ENCODE results near the gene PRICKLE1. TPM values are rescaled to one million over a fixed set of nuclear protein-coding genes. Genes with fewer than 3 reads are reported as not detected.
A peak's percentile ranks its signal among the peaks of the same experiment; 100 is the strongest.
"Not testable (repeated sequence)": the region's sequence is repeated elsewhere in the genome, so short reads cannot be mapped to it uniquely, and the experiment has no call there.

Gene PRICKLE1
- total RNA-seq, 4 donors from 2014 or later: 5.9 to 61.4 (median 28.4) TPM

DNA sequence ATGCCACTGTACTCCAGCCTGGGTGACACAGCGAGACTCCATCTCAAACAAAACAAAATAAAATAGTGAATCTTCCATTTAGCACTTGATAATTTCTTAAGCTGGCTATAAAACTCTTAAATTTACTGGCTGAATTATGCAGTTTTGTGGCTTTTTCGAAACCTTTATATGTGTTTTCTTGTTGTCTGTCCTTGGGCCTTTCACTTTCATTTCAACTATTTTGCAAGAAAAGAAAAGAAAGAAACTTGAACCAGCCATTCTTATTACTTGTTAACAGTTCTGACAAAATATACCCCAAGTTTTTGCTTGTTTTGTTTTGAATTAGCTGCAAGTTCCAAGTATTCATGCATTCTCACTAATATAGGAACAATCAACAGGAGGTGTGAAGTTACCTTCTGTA lies 42.8 kb downstream of the PRICKLE1 start:
- intact Hi-C loops (cut with DNase I; ENCODE audit: low total_unique reads): no loop called here
- peak overlapping the region in 1 of 2 donors; percentile 33 for H3K27ac ChIP-seq

DNA sequence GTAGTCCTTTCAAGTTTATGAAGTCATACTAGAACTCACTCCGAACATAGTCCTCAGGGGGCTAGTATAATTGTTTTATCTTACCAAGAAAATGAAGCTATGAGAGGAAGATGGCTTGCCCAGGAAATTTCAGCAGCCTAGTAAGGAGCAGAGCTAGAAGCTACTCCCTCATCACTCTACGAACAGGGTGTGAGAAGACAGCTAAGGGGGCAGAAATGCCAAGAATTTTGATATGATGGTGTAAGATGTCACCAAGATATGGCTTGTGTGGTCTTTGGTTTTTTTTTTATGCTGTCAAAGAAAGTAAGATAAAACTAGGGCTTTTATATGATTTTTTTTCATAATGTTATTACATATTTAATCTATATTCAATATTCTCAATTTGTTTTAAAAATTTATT lies 47.6 kb downstream of the PRICKLE1 start:
- no peak overlapping the region for H3K27ac ChIP-seq
- H3K9me3 ChIP-seq: no peaks in the 10 kb centered on the region
- TF ChIP-seq POLR2A (IDR thresholded peaks at IDR 0.05): no peak
- TF ChIP-seq, protein P1, sequence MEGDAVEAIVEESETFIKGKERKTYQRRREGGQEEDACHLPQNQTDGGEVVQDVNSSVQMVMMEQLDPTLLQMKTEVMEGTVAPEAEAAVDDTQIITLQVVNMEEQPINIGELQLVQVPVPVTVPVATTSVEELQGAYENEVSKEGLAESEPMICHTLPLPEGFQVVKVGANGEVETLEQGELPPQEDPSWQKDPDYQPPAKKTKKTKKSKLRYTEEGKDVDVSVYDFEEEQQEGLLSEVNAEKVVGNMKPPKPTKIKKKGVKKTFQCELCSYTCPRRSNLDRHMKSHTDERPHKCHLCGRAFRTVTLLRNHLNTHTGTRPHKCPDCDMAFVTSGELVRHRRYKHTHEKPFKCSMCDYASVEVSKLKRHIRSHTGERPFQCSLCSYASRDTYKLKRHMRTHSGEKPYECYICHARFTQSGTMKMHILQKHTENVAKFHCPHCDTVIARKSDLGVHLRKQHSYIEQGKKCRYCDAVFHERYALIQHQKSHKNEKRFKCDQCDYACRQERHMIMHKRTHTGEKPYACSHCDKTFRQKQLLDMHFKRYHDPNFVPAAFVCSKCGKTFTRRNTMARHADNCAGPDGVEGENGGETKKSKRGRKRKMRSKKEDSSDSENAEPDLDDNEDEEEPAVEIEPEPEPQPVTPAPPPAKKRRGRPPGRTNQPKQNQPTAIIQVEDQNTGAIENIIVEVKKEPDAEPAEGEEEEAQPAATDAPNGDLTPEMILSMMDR (IDR thresholded peaks at IDR 0.05): no peak
- no peaks in the 10 kb centered on the region for H3K27me3 ChIP-seq
- H3K36me3 ChIP-seq: no peaks in the 10 kb centered on the region
- no peak for DNase-seq
- intact Hi-C loops (cut with DNase I; ENCODE audit: low total_unique reads): no loop called here
- H3K4me3 ChIP-seq: no peak overlapping the region
- H3K4me1 ChIP-seq: peaks cover 0 to 1% of the 10 kb centered on the region in 2 donors

More for the DNA sequence above, 42.8 kb downstream of the PRICKLE1 start:
- Histone ChIP-seq H3K27me3 (no peaks in the 10 kb centered on the region), H3K4me1 (peaks cover 0 to 7% of the 10 kb centered on the region in 2 donors), H3K9me3 (no peaks in the 10 kb centered on the region), H3K36me3 (no peaks in the 10 kb centered on the region), H3K4me3 (no peak overlapping the region)
- TF ChIP-seq POLR2A (IDR thresholded peaks at IDR 0.05): no peak
- TF ChIP-seq, protein P1 (IDR thresholded peaks at IDR 0.05): no peak
- no peak for DNase-seq

DNA sequence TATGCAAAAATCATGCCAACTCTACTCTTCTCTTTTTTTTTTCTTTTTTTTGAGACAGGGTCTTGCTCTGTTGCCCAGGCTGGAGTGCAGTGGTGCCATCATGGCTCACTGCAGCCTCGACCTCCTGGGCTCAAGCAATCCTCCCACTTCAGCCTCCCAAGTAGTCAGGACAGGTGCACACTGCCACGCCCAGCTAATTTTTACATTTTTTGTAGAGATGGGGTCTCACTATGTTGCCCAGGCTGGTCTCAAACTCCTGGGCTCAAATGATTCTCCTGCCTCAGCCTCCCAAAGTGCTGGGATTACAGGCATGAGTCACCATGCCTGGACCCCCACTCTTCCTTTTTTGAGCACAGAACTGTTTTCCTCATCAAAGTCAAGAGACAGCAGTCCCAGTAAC lies 48.2 kb downstream of the PRICKLE1 start:
- H3K36me3 ChIP-seq; H3K27me3 ChIP-seq; H3K4me3 ChIP-seq; H3K4me1 ChIP-seq; H3K9me3 ChIP-seq; DNase-seq; intact Hi-C loops (cut with DNase I; ENCODE audit: low total_unique reads); H3K27ac ChIP-seq: not testable (repeated sequence)

DNA sequence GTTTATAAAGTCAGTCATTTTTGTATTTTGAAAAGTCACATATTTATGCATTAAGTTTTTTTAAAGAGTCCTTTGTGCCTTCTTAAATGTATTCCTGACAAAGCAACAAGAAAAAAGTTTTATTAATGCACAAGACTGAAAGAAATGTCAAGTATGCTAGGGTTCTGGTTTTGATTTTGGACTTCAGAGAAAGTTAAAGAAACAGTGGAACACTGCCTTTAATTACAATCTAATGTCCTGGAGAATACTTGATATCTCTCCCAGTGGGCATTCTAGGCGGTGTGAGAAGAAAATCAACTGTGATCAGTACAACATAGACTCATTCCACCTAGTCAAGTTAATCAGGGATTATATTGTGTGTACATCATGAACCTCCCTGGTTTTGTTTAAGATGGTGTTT lies 49.9 kb downstream of the PRICKLE1 start:
- intact Hi-C loops (cut with DNase I; ENCODE audit: low total_unique reads): no loop called here
- Histone ChIP-seq H3K36me3 (no peaks in the 10 kb centered on the region), H3K4me1 (no peaks in the 10 kb centered on the region), H3K27ac (no peak overlapping the region), H3K4me3 (no peak overlapping the region), H3K9me3 (no peaks in the 10 kb centered on the region), H3K27me3 (no peaks in the 10 kb centered on the region)
- no peak for TF ChIP-seq POLR2A (IDR thresholded peaks at IDR 0.05)
- no peak for DNase-seq

DNA sequence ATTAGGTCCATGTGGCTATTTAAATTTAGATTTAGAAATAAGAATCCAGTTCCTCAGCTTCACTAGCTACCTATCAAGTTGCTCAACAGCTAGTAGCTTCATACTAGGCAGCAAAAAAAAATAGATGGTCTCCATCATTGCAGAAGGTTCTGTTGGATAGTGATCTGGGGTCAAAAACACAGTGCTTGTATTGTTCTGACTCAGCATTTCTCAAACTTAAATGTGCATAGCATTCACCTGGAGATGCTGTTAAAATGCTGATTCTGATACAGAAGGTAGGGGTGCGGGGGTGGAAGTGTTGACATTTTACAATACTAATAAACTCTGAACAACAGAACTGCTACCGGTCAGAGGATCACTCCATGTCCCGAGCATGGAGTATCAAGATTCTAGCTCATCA lies 51.3 kb downstream of the PRICKLE1 start:
- no peaks in the 10 kb centered on the region for H3K36me3 ChIP-seq
- no peak overlapping the region for H3K27ac ChIP-seq
- TF ChIP-seq, protein P1 (IDR thresholded peaks at IDR 0.05): no peak
- no peak for TF ChIP-seq POLR2A (IDR thresholded peaks at IDR 0.05)
- intact Hi-C loops (cut with DNase I; ENCODE audit: low total_unique reads): no loop called here
- H3K4me3 ChIP-seq: no peak overlapping the region
- DNase-seq: no peak
- H3K27me3 ChIP-seq: no peaks in the 10 kb centered on the region
- H3K9me3 ChIP-seq: no peaks in the 10 kb centered on the region
- peaks cover 0 to 7% of the 10 kb centered on the region in 2 donors for H3K4me1 ChIP-seq

DNA sequence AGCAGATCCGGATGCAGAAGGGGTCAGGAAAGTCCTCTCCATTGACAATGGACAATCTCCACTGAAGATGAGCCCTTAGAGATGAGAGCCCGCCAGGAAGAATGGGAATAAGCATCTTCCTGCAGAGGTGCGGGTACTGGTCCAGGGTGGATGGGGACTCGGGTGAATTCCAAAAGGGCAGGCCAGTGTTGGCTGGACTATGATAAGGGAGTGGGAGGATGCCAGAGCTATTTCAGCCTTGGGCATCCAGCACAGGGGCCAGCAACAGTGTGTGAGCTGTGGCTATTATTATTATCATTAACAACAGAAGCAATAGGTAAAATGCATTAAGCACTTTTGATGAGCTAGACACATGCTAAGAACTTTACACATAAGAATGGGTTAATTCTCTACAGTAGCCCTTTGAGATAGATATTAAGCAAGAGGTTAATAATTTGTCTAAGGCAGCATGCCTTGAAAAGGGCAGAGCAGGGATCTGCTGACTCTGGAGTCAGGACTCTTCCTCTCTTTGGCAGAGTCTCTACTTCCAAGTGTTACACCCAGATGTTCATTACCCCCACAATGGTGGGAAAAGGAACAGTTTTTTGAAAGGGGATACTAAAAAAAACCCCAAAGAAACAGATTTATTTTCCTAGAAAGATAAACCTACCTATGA lies 55.2 kb downstream of the PRICKLE1 start:
- H3K27me3 ChIP-seq: no peaks in the 10 kb centered on the region
- H3K4me3 ChIP-seq: no peak overlapping the region
- intact Hi-C loops (cut with DNase I; ENCODE audit: low total_unique reads): no loop called here
- H3K27ac ChIP-seq: no peak overlapping the region
- H3K4me1 ChIP-seq: peaks cover 0 to 7% of the 10 kb centered on the region in 2 donors
- H3K9me3 ChIP-seq: no peaks in the 10 kb centered on the region
- DNase-seq: no peak
- no peaks in the 10 kb centered on the region for H3K36me3 ChIP-seq
- TF ChIP-seq POLR2A (IDR thresholded peaks at IDR 0.05): no peak
- TF ChIP-seq, protein P1 (IDR thresholded peaks at IDR 0.05): no peak

Measured in uterus (tissue), 4 donors.